Mucosa of rectum (tissue), 2 donors: ENCODE results near the gene FOXK1.

ENCODE experiments used
- H3K27ac ChIP-seq, 2 donors: one replicate each; pipeline ENCODE4 v1.7.0; 2013; ENCODE audit warnings: inconsistent platforms in 2 of 2, low read depth in 2 of 2, low read length in 2 of 2
- H3K27me3 ChIP-seq, 2 donors: one replicate each; pipeline ENCODE4 v1.7.0; 2013; ENCODE audit warnings: low read length in 2 of 2; ENCODE audit not compliant: control insufficient read depth in 2 of 2, insufficient read depth in 2 of 2
- H3K36me3 ChIP-seq, 2 donors: one replicate each; pipeline ENCODE4 v1.7.0; 2013; ENCODE audit warnings: low read length in 2 of 2; ENCODE audit not compliant: control insufficient read depth in 2 of 2, insufficient read depth in 2 of 2
- H3K4me1 ChIP-seq, 2 donors: one replicate each; pipeline ENCODE4 v1.7.0; 2013; ENCODE audit warnings: low read length in 2 of 2, mild to moderate bottlenecking in 1 of 2; ENCODE audit not compliant: control insufficient read depth in 2 of 2, insufficient read depth in 2 of 2
- H3K4me3 ChIP-seq, 2 donors: one replicate each; pipeline ENCODE4 v1.7.0; 2013; ENCODE audit warnings: low read length in 2 of 2
- H3K9ac ChIP-seq, 2 donors: one replicate each; pipeline ENCODE4 v1.7.0; 2013; ENCODE audit warnings: low read length in 2 of 2, low read depth in 1 of 2, mild to moderate bottlenecking in 1 of 2
- H3K9me3 ChIP-seq, 2 donors: one replicate each; pipeline ENCODE4 v1.7.0; 2013; ENCODE audit warnings: low read length in 2 of 2; ENCODE audit not compliant: control insufficient read depth in 2 of 2
- donor health status: healthy.
- donor health status: Normal muscosa, but diverticular disease.

FOXK1 gene

GRCh38 chr7:4648111-4648510 lies 34.0 kb upstream of the FOXK1 start:
- H3K4me3 ChIP-seq, result no peak overlapping the region
- H3K4me1 ChIP-seq, result no peaks in the 10 kb centered on the region
- H3K36me3 ChIP-seq, result no peaks in the 10 kb centered on the region
- H3K9me3 ChIP-seq, result no peaks in the 10 kb centered on the region
- no peak overlapping the region for H3K27ac ChIP-seq
- H3K27me3 ChIP-seq, result no peaks in the 10 kb centered on the region
- no peak overlapping the region for H3K9ac ChIP-seq

- Histone ChIP-seq H3K36me3 (no peaks in the 10 kb centered on the region), H3K9me3 (no peaks in the 10 kb centered on the region), H3K4me1 (no peaks in the 10 kb centered on the region), H3K27ac (no peak overlapping the region), H3K4me3 (no peak overlapping the region), H3K9ac (no peak overlapping the region), H3K27me3 (no peaks in the 10 kb centered on the region)
Observed at GRCh38 chr7:4650433-4651047, 31.6 kb upstream of the FOXK1 start.

- Histone ChIP-seq H3K9ac (no peak overlapping the region), H3K9me3 (no peaks in the 10 kb centered on the region), H3K4me1 (no peaks in the 10 kb centered on the region), H3K36me3 (no peaks in the 10 kb centered on the region), H3K27ac (no peak overlapping the region), H3K27me3 (no peaks in the 10 kb centered on the region), H3K4me3 (no peak overlapping the region)
Observed at GRCh38 chr7:4653771-4654170, 28.3 kb upstream of the FOXK1 start.

GRCh38 chr7:4655311-4655710 lies 26.8 kb upstream of the FOXK1 start:
- H3K36me3 ChIP-seq, result no peaks in the 10 kb centered on the region
- peaks cover 2 to 6% of the 10 kb centered on the region in 2 donors for H3K9me3 ChIP-seq
- H3K27me3 ChIP-seq, result no peaks in the 10 kb centered on the region
- H3K4me1 ChIP-seq, result no peaks in the 10 kb centered on the region
- H3K27ac ChIP-seq, result no peak overlapping the region
- H3K9ac ChIP-seq, result no peak overlapping the region
- H3K4me3 ChIP-seq, result no peak overlapping the region

GRCh38 chr7:4655896-4656295 lies 26.2 kb upstream of the FOXK1 start:
- Histone ChIP-seq H3K27me3 (no peaks in the 10 kb centered on the region), H3K4me3 (no peak overlapping the region), H3K27ac (no peak overlapping the region), H3K4me1 (no peaks in the 10 kb centered on the region), H3K9ac (no peak overlapping the region), H3K9me3 (peaks cover 2 to 7% of the 10 kb centered on the region in 2 donors), H3K36me3 (no peaks in the 10 kb centered on the region)

GRCh38 chr7:4657640-4658417 lies 24.3 kb upstream of the FOXK1 start:
- Histone ChIP-seq H3K27me3 (no peaks in the 10 kb centered on the region), H3K36me3 (no peaks in the 10 kb centered on the region), H3K27ac (no peak overlapping the region), H3K9me3 (peaks cover 2 to 7% of the 10 kb centered on the region in 2 donors), H3K4me3 (no peak overlapping the region), H3K9ac (no peak overlapping the region), H3K4me1 (no peaks in the 10 kb centered on the region)

GRCh38 chr7:4659551-4660286 lies 22.4 kb upstream of the FOXK1 start:
- no peak overlapping the region for H3K27ac ChIP-seq
- H3K36me3 ChIP-seq, result no peaks in the 10 kb centered on the region
- no peak overlapping the region for H3K9ac ChIP-seq
- H3K9me3 ChIP-seq, result peaks cover 2 to 7% of the 10 kb centered on the region in 2 donors
- no peaks in the 10 kb centered on the region for H3K27me3 ChIP-seq
- H3K4me3 ChIP-seq, result no peak overlapping the region
- no peaks in the 10 kb centered on the region for H3K4me1 ChIP-seq

- no peak overlapping the region for H3K4me3 ChIP-seq
- no peaks in the 10 kb centered on the region for H3K27me3 ChIP-seq
- H3K36me3 ChIP-seq, result no peaks in the 10 kb centered on the region
- H3K9me3 ChIP-seq, result peaks cover 2 to 7% of the 10 kb centered on the region in 2 donors
- no peak overlapping the region for H3K27ac ChIP-seq
- no peaks in the 10 kb centered on the region for H3K4me1 ChIP-seq
- H3K9ac ChIP-seq, result no peak overlapping the region
Observed at GRCh38 chr7:4661871-4662270, 20.2 kb upstream of the FOXK1 start.

- Histone ChIP-seq H3K4me1 (no peaks in the 10 kb centered on the region), H3K4me3 (no peak overlapping the region), H3K9ac (no peak overlapping the region), H3K27ac (no peak overlapping the region), H3K9me3 (peaks cover 2 to 7% of the 10 kb centered on the region in 2 donors), H3K27me3 (no peaks in the 10 kb centered on the region), H3K36me3 (no peaks in the 10 kb centered on the region)
Observed at GRCh38 chr7:4663239-4664018, 18.7 kb upstream of the FOXK1 start.
